ENCODE data around the gene TTC39C.

DNA sequence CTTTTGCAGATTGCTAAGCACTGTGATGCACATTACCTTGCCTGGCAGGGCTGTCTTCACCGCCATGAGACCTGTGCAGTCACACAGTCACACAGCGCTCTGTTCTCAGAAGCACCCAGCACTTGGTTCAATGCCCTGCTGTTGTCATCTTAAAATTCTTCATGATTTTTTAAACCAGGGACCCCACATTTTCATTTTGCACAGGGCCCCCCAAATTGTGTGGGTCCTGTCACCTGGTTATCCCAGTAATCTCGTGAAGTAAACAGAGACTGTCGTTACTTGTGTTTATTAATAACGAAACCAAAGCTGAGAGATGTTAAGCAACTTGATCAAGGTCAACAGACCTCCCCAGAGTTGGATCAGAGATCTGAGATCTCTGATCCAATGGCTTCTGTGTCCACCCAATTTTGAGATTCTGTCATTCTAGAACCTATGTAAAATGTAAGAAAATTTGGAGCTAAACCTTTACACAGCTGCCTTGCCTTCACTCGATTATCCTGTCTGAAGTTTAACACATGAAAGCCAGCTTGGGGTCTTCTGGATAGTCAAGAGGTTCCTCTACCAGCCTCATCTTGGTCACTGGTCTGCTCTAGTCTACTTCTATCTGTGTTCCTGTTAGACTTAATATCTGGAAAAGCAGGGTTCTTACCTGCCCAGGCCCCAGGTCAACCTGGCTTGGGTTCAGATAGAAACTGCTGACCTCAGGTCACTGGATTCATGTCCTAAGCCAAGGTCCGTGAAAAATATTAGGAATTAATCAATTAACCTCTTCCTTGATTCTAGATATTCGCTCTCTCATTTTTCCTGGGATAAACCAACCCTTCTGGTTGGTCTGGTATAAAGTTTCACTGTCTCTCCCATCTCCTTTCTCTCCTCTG lies 13.7 kb upstream of the TTC39C start:
- no peak for TF ChIP-seq EP300 (IDR thresholded peaks at IDR 0.05)
- TF ChIP-seq, protein P1, sequence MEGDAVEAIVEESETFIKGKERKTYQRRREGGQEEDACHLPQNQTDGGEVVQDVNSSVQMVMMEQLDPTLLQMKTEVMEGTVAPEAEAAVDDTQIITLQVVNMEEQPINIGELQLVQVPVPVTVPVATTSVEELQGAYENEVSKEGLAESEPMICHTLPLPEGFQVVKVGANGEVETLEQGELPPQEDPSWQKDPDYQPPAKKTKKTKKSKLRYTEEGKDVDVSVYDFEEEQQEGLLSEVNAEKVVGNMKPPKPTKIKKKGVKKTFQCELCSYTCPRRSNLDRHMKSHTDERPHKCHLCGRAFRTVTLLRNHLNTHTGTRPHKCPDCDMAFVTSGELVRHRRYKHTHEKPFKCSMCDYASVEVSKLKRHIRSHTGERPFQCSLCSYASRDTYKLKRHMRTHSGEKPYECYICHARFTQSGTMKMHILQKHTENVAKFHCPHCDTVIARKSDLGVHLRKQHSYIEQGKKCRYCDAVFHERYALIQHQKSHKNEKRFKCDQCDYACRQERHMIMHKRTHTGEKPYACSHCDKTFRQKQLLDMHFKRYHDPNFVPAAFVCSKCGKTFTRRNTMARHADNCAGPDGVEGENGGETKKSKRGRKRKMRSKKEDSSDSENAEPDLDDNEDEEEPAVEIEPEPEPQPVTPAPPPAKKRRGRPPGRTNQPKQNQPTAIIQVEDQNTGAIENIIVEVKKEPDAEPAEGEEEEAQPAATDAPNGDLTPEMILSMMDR (IDR thresholded peaks at IDR 0.05) = no peak
